OCI-LY1 (cell line): ENCODE results near the gene PLEKHG3.

Experiments
- CTCF ChIP-seq: fragments of 200-600 bp; sonication (generic), shearing (Covaris generic); IDR thresholded peaks from 2 replicates; pipeline ENCODE4 v1.5.1; 2017; ENCODE audit warnings: mild to moderate bottlenecking, antibody characterized with exemption, low read length, moderate library complexity, mixed read lengths
- EZH2 ChIP-seq: fragments of 200-600 bp; sonication (generic), shearing (Covaris generic); IDR thresholded peaks from 2 replicates; pipeline ENCODE4 v1.8.0; 2017; ENCODE audit warnings: borderline replicate concordance, mixed run types, mild to moderate bottlenecking, antibody characterized with exemption, low read length, moderate library complexity, mixed read lengths

- TF ChIP-seq CTCF, result no peak
- no peak for TF ChIP-seq EZH2
Observed at GRCh38 chr14:64755781-64756221, 51.6 kb downstream of the PLEKHG3 start.
